Kidney (tissue), 14 donors: Measurements from ENCODE around the gene ABL1. TPM values are rescaled to one million over a fixed set of nuclear protein-coding genes. Genes with fewer than 3 reads are reported as not detected.

ENCODE experiments used
- DNase-seq, 5 donors: peaks; one replicate each; pipeline ENCODE4 v3.0.0-alpha.2; 2013 to 2020
- FAIRE-seq: peaks from 2 replicates; lab custom pipeline; 2012; peaks lifted over from hg19 to GRCh38; lab: Jason Lieb, UNC
- H3K27ac ChIP-seq, 2 donors: one replicate each; pipeline ENCODE4 v1.7.0; 2013; ENCODE audit warnings: low read depth in 2 of 2, low read length in 2 of 2, inconsistent platforms in 1 of 2
- H3K27me3 ChIP-seq: one replicate; pipeline ENCODE4 v1.7.1; 2013; ENCODE audit warnings: low read length, inconsistent platforms; ENCODE audit not compliant: control insufficient read depth, insufficient read depth
- H3K36me3 ChIP-seq, 3 donors: one replicate each; pipeline versions ENCODE4 v1.7.0 to v1.7.1; 2013; ENCODE audit warnings: low read length in 3 of 3, control low read depth in 1 of 3, inconsistent platforms in 1 of 3; ENCODE audit not compliant: insufficient read depth in 3 of 3, control insufficient read depth in 2 of 3
- H3K4me1 ChIP-seq, 3 donors: one replicate each; pipeline versions ENCODE4 v1.7.0 to v1.7.1; 2013; ENCODE audit warnings: low read length in 3 of 3, inconsistent platforms in 1 of 3, low read depth in 1 of 3; ENCODE audit not compliant: control insufficient read depth in 2 of 3, insufficient read depth in 2 of 3
- H3K4me3 ChIP-seq, 3 donors: one replicate each; pipeline versions ENCODE4 v1.7.0 to v1.8.1; 2013; ENCODE audit warnings: low read length in 3 of 3, control low read depth in 1 of 3, inconsistent platforms in 1 of 3
- H3K9ac ChIP-seq, 3 donors: one replicate each; pipeline versions ENCODE4 v1.7.0 to v1.7.1; 2013; ENCODE audit warnings: low read length in 3 of 3, control low read depth in 1 of 3, inconsistent platforms in 1 of 3
- H3K9me3 ChIP-seq, 3 donors: one replicate each; pipeline versions ENCODE4 v1.7.0 to v1.7.1; 2013; ENCODE audit warnings: low read length in 3 of 3, control low read depth in 1 of 3, inconsistent platforms in 1 of 3; ENCODE audit not compliant: control insufficient read depth in 2 of 3, insufficient read depth in 1 of 3
- intact Hi-C: fragments of 100-400 bp; cut with DNase I; formaldehyde crosslinking; loops from one replicate; pipeline ENCODE4 v1.11.1; 2022
- polyA plus RNA-seq: library from polyadenylated mRNA; stranded (reverse); fragments of 350-450 nt; fragmentation: Illumina TruSeq; extraction: RNeasy Lipid Tissue Mini Kit (QIAGEN cat#74804); gene quantifications from one replicate; pipeline ENCODE4 v1.2.3, GENCODE V29; 2014; ENCODE audit warnings: low read depth, low replicate concordance; ENCODE audit not compliant: insufficient read depth
- total RNA-seq: library from RNA; stranded (reverse); fragmentation: NEBNext Ultra II Directional; extraction: Animal tissue kit (Norgen Biotek cat#: 25700); gene quantifications from one replicate; pipeline ENCODE4 v1.2.1, GENCODE V29; 2021
- TF ChIP-seq, protein P1 (sequence below): IDR thresholded peaks from 3 replicates; pipeline ENCODE4 v1.5.1; 2012; ENCODE audit warnings: mild to moderate bottlenecking, moderate library complexity, borderline replicate concordance; ENCODE audit not compliant: insufficient read depth; ENCODE audit errors: extremely low read depth
- donor health status: control.
- donor health status: control.
- donor health status: control.
- donor health status: control.
- donor health status: control.
- donor health status: DM: yes; HTN: yes; CAD: no.
- donor health status: Normal renal cell carcinoma (clear cell type).

The ABL1 gene
- total and polyA plus RNA-seq, 2 donors from 2014 or later = 15.0 to 63.6 TPM

DNA sequence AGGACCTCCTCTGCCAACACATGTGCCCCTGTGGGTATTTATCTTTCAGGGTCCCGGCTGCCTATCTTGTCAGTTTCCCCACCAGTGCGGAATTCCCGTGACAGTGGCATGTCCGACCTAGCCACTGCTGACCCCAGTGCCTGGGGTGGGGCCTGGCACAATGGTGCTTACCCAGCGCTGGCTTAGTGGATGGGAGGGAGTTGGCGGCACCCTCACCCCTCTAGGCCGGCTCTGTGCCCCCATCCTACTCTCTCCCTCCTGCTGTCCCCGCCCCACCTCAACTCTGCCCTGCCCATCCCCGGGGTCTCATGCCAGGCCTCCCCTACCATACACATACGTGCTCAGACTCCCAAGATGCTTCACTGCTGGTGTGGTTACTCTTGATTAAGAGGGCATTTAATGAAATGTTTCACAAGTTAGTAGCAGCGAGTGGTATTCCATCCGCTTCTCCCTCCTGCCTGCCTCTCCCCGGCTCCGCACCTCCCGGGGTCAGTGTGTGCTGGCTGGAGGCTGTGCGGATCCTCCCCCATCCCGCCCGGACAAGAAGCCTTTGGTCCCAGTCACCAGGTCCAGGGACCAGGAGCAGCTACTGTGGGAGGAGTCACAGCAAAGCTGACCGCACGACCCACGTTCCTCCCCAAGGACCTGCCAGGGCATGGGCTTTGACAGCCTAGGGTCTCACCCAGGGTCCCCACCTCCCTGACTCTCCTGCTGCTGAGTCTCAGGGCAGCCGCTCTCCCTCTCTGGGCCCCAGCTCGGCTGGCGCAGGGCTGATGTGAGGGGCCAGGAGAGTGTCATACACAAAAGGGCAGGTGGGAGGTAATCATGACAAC, 71.1 kb downstream of the ABL1 start:
- FAIRE-seq (no peak), DNase-seq (peak in 1 of 5 donors; percentile 57)
- H3K4me3 ChIP-seq = no peak overlapping the region
- intact Hi-C loops = no loop called here
- no peaks in the 10 kb centered on the region for H3K36me3 ChIP-seq
- H3K9ac ChIP-seq = no peak overlapping the region
- H3K9me3 ChIP-seq = no peaks in the 10 kb centered on the region
- TF ChIP-seq, protein P1, sequence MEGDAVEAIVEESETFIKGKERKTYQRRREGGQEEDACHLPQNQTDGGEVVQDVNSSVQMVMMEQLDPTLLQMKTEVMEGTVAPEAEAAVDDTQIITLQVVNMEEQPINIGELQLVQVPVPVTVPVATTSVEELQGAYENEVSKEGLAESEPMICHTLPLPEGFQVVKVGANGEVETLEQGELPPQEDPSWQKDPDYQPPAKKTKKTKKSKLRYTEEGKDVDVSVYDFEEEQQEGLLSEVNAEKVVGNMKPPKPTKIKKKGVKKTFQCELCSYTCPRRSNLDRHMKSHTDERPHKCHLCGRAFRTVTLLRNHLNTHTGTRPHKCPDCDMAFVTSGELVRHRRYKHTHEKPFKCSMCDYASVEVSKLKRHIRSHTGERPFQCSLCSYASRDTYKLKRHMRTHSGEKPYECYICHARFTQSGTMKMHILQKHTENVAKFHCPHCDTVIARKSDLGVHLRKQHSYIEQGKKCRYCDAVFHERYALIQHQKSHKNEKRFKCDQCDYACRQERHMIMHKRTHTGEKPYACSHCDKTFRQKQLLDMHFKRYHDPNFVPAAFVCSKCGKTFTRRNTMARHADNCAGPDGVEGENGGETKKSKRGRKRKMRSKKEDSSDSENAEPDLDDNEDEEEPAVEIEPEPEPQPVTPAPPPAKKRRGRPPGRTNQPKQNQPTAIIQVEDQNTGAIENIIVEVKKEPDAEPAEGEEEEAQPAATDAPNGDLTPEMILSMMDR = no peak
- H3K4me1 ChIP-seq = no peaks in the 10 kb centered on the region
- no peak overlapping the region for H3K27ac ChIP-seq
- no peaks in the 10 kb centered on the region for H3K27me3 ChIP-seq

DNA sequence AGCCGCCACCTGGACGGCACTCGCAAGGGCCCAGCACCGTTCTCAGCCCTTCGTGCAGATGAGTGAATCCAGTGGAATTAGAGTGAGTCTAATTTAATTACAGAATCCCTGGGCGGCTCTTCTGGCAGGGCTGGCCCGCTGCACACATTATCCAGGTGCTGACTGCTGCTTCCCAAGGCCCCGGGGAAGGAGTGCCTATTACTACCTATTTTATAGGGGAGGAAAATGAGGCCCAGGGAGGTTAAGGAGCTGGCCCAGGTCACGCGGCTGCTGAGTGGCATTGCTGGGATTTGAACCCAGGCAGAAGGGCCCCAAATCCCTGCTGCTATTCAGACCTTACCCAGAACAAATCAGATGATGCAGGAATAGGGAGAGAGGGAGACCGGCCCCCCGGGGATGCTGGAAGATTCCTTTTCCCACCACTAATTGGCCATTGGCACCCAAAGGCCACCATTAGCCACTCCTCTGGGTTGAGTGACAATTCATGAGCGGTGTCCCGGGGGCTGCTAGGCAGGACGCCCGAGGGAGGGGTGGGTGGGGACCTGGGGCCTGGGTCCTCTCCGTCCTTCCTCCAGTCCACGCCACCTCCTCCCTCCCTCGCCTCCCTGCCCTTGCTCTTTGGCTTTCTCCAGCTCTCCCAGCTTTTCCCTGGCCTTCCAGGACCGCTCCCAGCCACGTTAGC, 71.8 kb downstream of the ABL1 start:
- no peak for DNase-seq
- no peaks in the 10 kb centered on the region for H3K4me1 ChIP-seq
- no peak for FAIRE-seq
- no peaks in the 10 kb centered on the region for H3K36me3 ChIP-seq
- H3K4me3 ChIP-seq = no peak overlapping the region
- no peaks in the 10 kb centered on the region for H3K27me3 ChIP-seq
- TF ChIP-seq, protein P1 = no peak
- no peak overlapping the region for H3K27ac ChIP-seq
- H3K9me3 ChIP-seq = no peaks in the 10 kb centered on the region
- no peak overlapping the region for H3K9ac ChIP-seq
- intact Hi-C loops = no loop called here

- intact Hi-C loops = no loop called here
- Histone ChIP-seq H3K4me3 (no peak overlapping the region), H3K27me3 (no peaks in the 10 kb centered on the region), H3K9ac (no peak overlapping the region), H3K4me1 (no peaks in the 10 kb centered on the region), H3K36me3 (no peaks in the 10 kb centered on the region), H3K27ac (no peak overlapping the region), H3K9me3 (no peaks in the 10 kb centered on the region)
- TF ChIP-seq, protein P1 = no peak
- no peak for DNase-seq
- FAIRE-seq = no peak
Observed at GRCh38 chr9:130908146-130908877, 73.3 kb downstream of the ABL1 start.
